OCI-LY7 (cell line): Measurements from ENCODE around the gene MED25. TPM values are rescaled to one million over a fixed set of nuclear protein-coding genes. Genes with fewer than 3 reads are reported as not detected.

Experiments
- BruUV-seq: library from RNA; stranded (reverse); fragments of 400-500 nt; replicated peaks from 2 replicates; lab custom pipeline; 2021; lab: Mats Ljungman, UMichigan
- CTCF ChIA-PET: fragments of 300-600 bp; sonication (Branson Sonifier 250); formaldehyde crosslinking; loops from one replicate; lab custom pipeline; 2022; ENCODE audit warnings: antibody characterized with exemption; ENCODE audit not compliant: unreplicated experiment; lab: Charles Lee
- POLR2A ChIA-PET: fragments of 300-600 bp; sonication (Branson Sonifier 250); formaldehyde crosslinking; loops from one replicate; lab custom pipeline; 2022; ENCODE audit warnings: antibody characterized with exemption; lab: Charles Lee
- DNase-seq: peaks from one replicate; pipeline ENCODE4 v3.0.0-alpha.2; 2015; ENCODE audit warnings: low spot score
- H2AFZ ChIP-seq: fragments of 200-600 bp; sonication (generic), shearing (Covaris generic); 2 replicates; pipeline ENCODE4 v1.6.1; 2014; ENCODE audit warnings: mild to moderate bottlenecking, antibody characterized with exemption, low read length, moderate library complexity
- H3K27ac ChIP-seq: fragments of 200-600 bp; sonication (generic); 2 replicates; pipeline ENCODE4 v1.5.1; 2014; ENCODE audit warnings: mixed run types, low read depth, mild to moderate bottlenecking, moderate library complexity, low read length, inconsistent platforms; ENCODE audit not compliant: poor library complexity, severe bottlenecking
- H3K36me3 ChIP-seq: fragments of 200-600 bp; sonication (generic); 2 replicates; pipeline ENCODE4 v1.6.1; 2014; ENCODE audit warnings: mild to moderate bottlenecking, antibody characterized with exemption, low read length, moderate library complexity, mixed read lengths; ENCODE audit not compliant: insufficient read depth
- H3K4me1 ChIP-seq: fragments of 200-600 bp; sonication (generic); 2 replicates; pipeline ENCODE4 v1.5.1; 2014; ENCODE audit warnings: mild to moderate bottlenecking, low read length; ENCODE audit not compliant: insufficient read depth, poor library complexity, severe bottlenecking
- H3K4me2 ChIP-seq: fragments of 200-600 bp; sonication (generic); 2 replicates; pipeline ENCODE4 v1.6.1; 2014; ENCODE audit warnings: mild to moderate bottlenecking, low read length
- H3K4me3 ChIP-seq: fragments of 200-600 bp; sonication (generic); 2 replicates; pipeline ENCODE4 v1.5.1; 2014; ENCODE audit warnings: mild to moderate bottlenecking, low read depth, low read length; ENCODE audit not compliant: poor library complexity, severe bottlenecking
- H3K79me2 ChIP-seq: fragments of 200-600 bp; sonication (generic); 2 replicates; pipeline ENCODE4 v1.6.1; 2016; ENCODE audit warnings: low read depth, mild to moderate bottlenecking, low read length, moderate library complexity, mixed read lengths; ENCODE audit not compliant: insufficient read depth
- H3K9me2 ChIP-seq: fragments of 200-600 bp; sonication (generic); 2 replicates; pipeline ENCODE4 v1.6.1; 2016; ENCODE audit warnings: mild to moderate bottlenecking, low read length, mixed read lengths; ENCODE audit not compliant: insufficient read depth
- H3K9me3 ChIP-seq: fragments of 200-600 bp; sonication (generic); 2 replicates; pipeline ENCODE4 v1.6.1; 2014; ENCODE audit warnings: mild to moderate bottlenecking, mixed run types, low read length, mixed read lengths
- H4K20me1 ChIP-seq: fragments of 200-600 bp; sonication (generic); 2 replicates; pipeline ENCODE4 v1.6.1; 2014; ENCODE audit warnings: mild to moderate bottlenecking, antibody characterized with exemption, low read length, moderate library complexity, mixed read lengths; ENCODE audit not compliant: insufficient read depth
- CTCF ChIP-seq: fragments of 200-600 bp; sonication (generic); conservative IDR thresholded peaks from 2 replicates; pipeline ENCODE4 v1.5.1; 2014; ENCODE audit warnings: mild to moderate bottlenecking, antibody characterized with exemption, low read length, moderate library complexity, mixed read lengths
- EZH2phosphoT487 ChIP-seq: fragments of 200-600 bp; sonication (generic); IDR thresholded peaks from 2 replicates; pipeline ENCODE4 v1.6.1; 2018; ENCODE audit warnings: low read depth, borderline replicate concordance, mild to moderate bottlenecking, mixed run types, antibody characterized with exemption, low read length, moderate library complexity, mixed read lengths
- intact Hi-C: fragments of 100-400 bp; cut with micrococcal nuclease; formaldehyde crosslinking; loops from one replicate; pipeline ENCODE4 v1.10.0; 2022; ENCODE audit not compliant: unreplicated experiment
- total RNA-seq, 2 experiments: library from RNA; depleted of rRNA in 1 of 2; stranded (reverse); fragments of >200 nt in 1 of 2; shearing (Covaris generic) in 1 of 2; gene quantifications; 2 replicates each; pipeline ENCODE4 v1.2.3, GENCODE V29; 2014 to 2022

The MED25 gene
- total RNA-seq, 2 experiments from 2014 or later = 85.1 to 111 TPM

GRCh38 chr19:49795615-49796014, 22.5 kb upstream of the MED25 start:
- Histone ChIP-seq H3K79me2 (no peaks in the 10 kb centered on the region), H3K36me3 (peaks cover 84% of the 10 kb centered on the region), H3K4me3 (no peak overlapping the region), H3K9me3 (no peaks in the 10 kb centered on the region), H2AFZ (no peak overlapping the region), H3K4me1 (no peaks in the 10 kb centered on the region), H3K27ac (no peak overlapping the region), H3K9me2 (no peaks in the 10 kb centered on the region), H3K4me2 (no peak overlapping the region), H4K20me1 (no peaks in the 10 kb centered on the region)
- POLR2A ChIA-PET = no interaction called here
- CTCF ChIA-PET = no interaction called here
- no peak for TF ChIP-seq CTCF
- no peak for TF ChIP-seq EZH2phosphoT487
- no TSS peak for BruUV-seq
- no peak for DNase-seq
- intact Hi-C loops = no loop called here

- ChIA-PET CTCF (no interaction called here), POLR2A (interaction anchor here (1.2 kb wide), 1 partner anchor 14 kb away, joined by 3 read pairs; no protein-coding TSS in a partner anchor)
- Histone ChIP-seq H2AFZ (no peak overlapping the region), H3K79me2 (no peaks in the 10 kb centered on the region), H3K27ac (no peak overlapping the region), H3K9me3 (no peaks in the 10 kb centered on the region), H4K20me1 (no peaks in the 10 kb centered on the region), H3K4me2 (no peak overlapping the region), H3K9me2 (no peaks in the 10 kb centered on the region), H3K4me3 (no peak overlapping the region), H3K36me3 (peaks cover 79% of the 10 kb centered on the region), H3K4me1 (no peaks in the 10 kb centered on the region)
- no peak for TF ChIP-seq CTCF
- TF ChIP-seq EZH2phosphoT487 = no peak
- no peak for DNase-seq
- no TSS peak for BruUV-seq
- intact Hi-C loops = no loop called here
Measured at GRCh38 chr19:49798574-49798973, 19.5 kb upstream of the MED25 start.

GRCh38 chr19:49799271-49799797, 18.8 kb upstream of the MED25 start:
- Histone ChIP-seq H4K20me1 (no peaks in the 10 kb centered on the region), H3K4me3 (no peak overlapping the region), H3K79me2 (no peaks in the 10 kb centered on the region), H2AFZ (no peak overlapping the region), H3K4me1 (no peaks in the 10 kb centered on the region), H3K4me2 (no peak overlapping the region), H3K36me3 (peaks cover 82% of the 10 kb centered on the region), H3K9me2 (no peaks in the 10 kb centered on the region), H3K27ac (no peak overlapping the region), H3K9me3 (no peaks in the 10 kb centered on the region)
- ChIA-PET POLR2A (no interaction called here), CTCF (no interaction called here)
- no TSS peak for BruUV-seq
- TF ChIP-seq EZH2phosphoT487 (no peak), CTCF (no peak)
- no peak for DNase-seq
- intact Hi-C loops = no loop called here
